ENCODE data around the gene DNAH1.

The DNAH1 gene

DNA sequence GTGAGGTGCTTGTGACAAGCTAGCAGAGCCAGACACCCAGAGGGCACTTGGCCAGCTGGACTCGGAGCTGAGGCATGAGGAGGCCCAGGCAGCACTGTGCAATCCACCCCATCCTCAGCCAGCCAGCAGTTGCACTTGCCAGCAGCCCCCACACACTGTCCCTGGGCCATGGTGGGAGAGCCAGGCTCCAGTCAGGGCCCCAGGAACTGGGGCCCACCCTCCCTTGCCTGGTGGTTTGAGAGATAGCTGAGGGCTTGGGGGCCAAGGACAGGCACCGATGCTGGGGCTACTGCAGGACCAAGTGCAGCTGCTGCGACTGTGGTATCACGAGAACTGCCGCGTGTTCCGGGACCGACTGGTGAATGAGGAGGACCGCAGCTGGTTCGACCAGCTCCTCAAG, 63.5 kb downstream of the DNAH1 start:
- Histone ChIP-seq H2BK12ac (ENCODE audit: low read length in 2 of 2) (no peak overlapping the region), H3K9ac (ENCODE audit: low read length) (no peak overlapping the region), H3K4ac (ENCODE audit: low read depth in 1 of 2, low read length in 2 of 2) (no peak overlapping the region), H4K8ac (ENCODE audit: low read length) (no peak overlapping the region), H3K27ac (ENCODE audit: low read length, poor library complexity, severe bottlenecking) (no peak overlapping the region), H3K4me3 (ENCODE audit: insufficient read depth in 1 of 2, low read depth in 1 of 2, low read length in 2 of 2) (no peak overlapping the region), H3K4me1 (ENCODE audit: control insufficient read depth, insufficient read depth, low read depth, low read length) (no peaks in the 10 kb centered on the region), H3K18ac (ENCODE audit: low read depth in 1 of 2, low read length in 2 of 2) (no peak overlapping the region), H3K9me3 (ENCODE audit: control insufficient read depth, low read length) (no peaks in the 10 kb centered on the region), H3K79me1 (replicated peaks; ENCODE audit: low read length, poor library complexity, severe bottlenecking) (no peaks in the 10 kb centered on the region), H2BK120ac (ENCODE audit: low read depth, low read length) (no peak overlapping the region), H2AFZ (ENCODE audit: low read depth, low read length) (no peak overlapping the region), H3K4me2 (ENCODE audit: low read length, poor library complexity, severe bottlenecking) (no peak overlapping the region), H3K27me3 (ENCODE audit: control insufficient read depth in 1 of 2, insufficient read depth in 1 of 2, low read length in 2 of 2) (peaks cover 11 to 53% of the 10 kb centered on the region in 2 experiments), H3K23ac (ENCODE audit: low read length in 2 of 2) (no peak overlapping the region), H2BK5ac (ENCODE audit: low read depth, low read length, poor library complexity, severe bottlenecking) (no peak overlapping the region), H3K36me3 (ENCODE audit: control insufficient read depth in 1 of 2, insufficient read depth in 2 of 2, low read depth in 1 of 2, low read length in 2 of 2) (peaks cover 0 to 9% of the 10 kb centered on the region in 2 experiments), H2BK15ac (ENCODE audit: low read depth, poor library complexity, severe bottlenecking) (peak overlapping the region; percentile 3), H2AK5ac (ENCODE audit: low read length, severe bottlenecking) (no peak overlapping the region), H4K91ac (ENCODE audit: low read length) (no peak overlapping the region), H3K14ac (ENCODE audit: low read length in 2 of 2) (no peak overlapping the region)
- WGBS = 92% methylated on average over 9 of the region's 10 CpGs
- DNase-seq = no peak

DNA sequence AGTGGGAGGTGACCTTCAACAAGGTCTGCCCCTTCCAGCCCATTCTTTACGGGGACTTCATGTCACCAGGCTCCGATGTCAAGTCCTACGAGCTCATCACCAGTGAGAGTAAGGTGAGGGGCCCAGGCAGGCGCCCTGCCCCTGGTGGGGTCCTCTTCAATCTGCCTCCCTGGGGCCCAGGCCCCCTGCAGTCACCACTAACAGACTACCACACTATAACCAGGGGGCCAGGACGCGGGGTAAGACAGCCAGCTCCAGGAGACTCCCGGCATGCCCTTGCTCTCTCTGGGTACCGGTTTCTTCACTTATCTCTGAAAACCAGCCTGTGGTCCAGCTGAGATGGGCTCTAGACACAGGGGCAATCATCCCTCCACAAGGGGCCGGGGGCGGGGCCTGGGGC, 63.9 kb downstream of the DNAH1 start:
- Histone ChIP-seq H2AK5ac (ENCODE audit: low read length, severe bottlenecking) (no peak overlapping the region), H4K91ac (ENCODE audit: low read length) (no peak overlapping the region)
- 77% methylated on average over 10 of the region's 10 CpGs for WGBS

DNA sequence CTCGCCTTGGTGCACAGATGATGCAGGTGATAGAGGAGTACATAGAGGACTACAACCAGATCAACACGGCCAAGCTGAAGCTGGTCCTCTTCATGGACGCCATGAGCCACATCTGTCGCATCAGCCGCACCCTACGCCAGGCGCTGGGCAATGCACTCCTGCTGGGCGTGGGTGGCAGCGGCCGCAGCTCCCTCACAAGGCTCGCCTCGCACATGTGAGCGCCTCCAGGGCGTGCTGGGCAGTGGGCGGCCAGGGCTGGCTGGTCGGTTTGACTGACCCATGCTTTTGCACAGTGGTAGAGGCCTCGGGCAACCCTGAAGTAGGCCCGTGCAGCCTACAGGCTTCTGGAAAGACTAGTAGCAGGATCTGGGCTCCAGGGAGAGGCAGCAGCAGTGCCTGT, 65.5 kb downstream of the DNAH1 start:
- H3K9ac ChIP-seq (ENCODE audit: low read length) = no peak overlapping the region
- no peak overlapping the region for H4K8ac ChIP-seq (ENCODE audit: low read length)
- peaks cover 11 to 39% of the 10 kb centered on the region in 2 experiments for H3K27me3 ChIP-seq (ENCODE audit: control insufficient read depth in 1 of 2, insufficient read depth in 1 of 2, low read length in 2 of 2)
- H2BK12ac ChIP-seq (ENCODE audit: low read length in 2 of 2) = no peak overlapping the region
- no peak for DNase-seq
- no peak overlapping the region for H3K27ac ChIP-seq (ENCODE audit: low read length, poor library complexity, severe bottlenecking)
- no peak overlapping the region for H2AK5ac ChIP-seq (ENCODE audit: low read length, severe bottlenecking)
- H3K4me1 ChIP-seq (ENCODE audit: control insufficient read depth, insufficient read depth, low read depth, low read length) = peaks cover 2% of the 10 kb centered on the region
- H3K79me1 ChIP-seq (replicated peaks; ENCODE audit: low read length, poor library complexity, severe bottlenecking) = no peaks in the 10 kb centered on the region
- no peak overlapping the region for H3K4ac ChIP-seq (ENCODE audit: low read depth in 1 of 2, low read length in 2 of 2)
- peak overlapping the region in 1 of 2 experiments; percentile 18 for H3K18ac ChIP-seq (ENCODE audit: low read depth in 1 of 2, low read length in 2 of 2)
- no peak overlapping the region for H2BK5ac ChIP-seq (ENCODE audit: low read depth, low read length, poor library complexity, severe bottlenecking)
- H3K9me3 ChIP-seq (ENCODE audit: control insufficient read depth, low read length) = no peaks in the 10 kb centered on the region
- H3K23ac ChIP-seq (ENCODE audit: low read length in 2 of 2) = no peak overlapping the region
- no peak overlapping the region for H3K4me3 ChIP-seq (ENCODE audit: insufficient read depth in 1 of 2, low read depth in 1 of 2, low read length in 2 of 2)
- H2BK15ac ChIP-seq (ENCODE audit: low read depth, poor library complexity, severe bottlenecking) = no peak overlapping the region
- H2AFZ ChIP-seq (ENCODE audit: low read depth, low read length) = no peak overlapping the region
- no peak overlapping the region for H4K91ac ChIP-seq (ENCODE audit: low read length)
- no peak overlapping the region for H3K14ac ChIP-seq (ENCODE audit: low read length in 2 of 2)
- WGBS = 91% methylated on average over 18 of the region's 18 CpGs
- no peak overlapping the region for H3K4me2 ChIP-seq (ENCODE audit: low read length, poor library complexity, severe bottlenecking)
- H3K36me3 ChIP-seq (ENCODE audit: control insufficient read depth in 1 of 2, insufficient read depth in 2 of 2, low read depth in 1 of 2, low read length in 2 of 2) = no peaks in the 10 kb centered on the region
- no peak overlapping the region for H2BK120ac ChIP-seq (ENCODE audit: low read depth, low read length)

More for the DNA sequence above, 63.9 kb downstream of the DNAH1 start:
- Histone ChIP-seq H3K79me1 (replicated peaks; ENCODE audit: low read length, poor library complexity, severe bottlenecking) (no peaks in the 10 kb centered on the region), H3K4ac (ENCODE audit: low read depth in 1 of 2, low read length in 2 of 2) (no peak overlapping the region), H2BK5ac (ENCODE audit: low read depth, low read length, poor library complexity, severe bottlenecking) (no peak overlapping the region), H2BK120ac (ENCODE audit: low read depth, low read length) (no peak overlapping the region), H3K9ac (ENCODE audit: low read length) (no peak overlapping the region), H3K27ac (ENCODE audit: low read length, poor library complexity, severe bottlenecking) (no peak overlapping the region), H4K8ac (ENCODE audit: low read length) (no peak overlapping the region), H3K23ac (ENCODE audit: low read length in 2 of 2) (no peak overlapping the region), H3K14ac (ENCODE audit: low read length in 2 of 2) (no peak overlapping the region), H3K18ac (ENCODE audit: low read depth in 1 of 2, low read length in 2 of 2) (no peak overlapping the region), H3K4me2 (ENCODE audit: low read length, poor library complexity, severe bottlenecking) (no peak overlapping the region), H3K4me3 (ENCODE audit: insufficient read depth in 1 of 2, low read depth in 1 of 2, low read length in 2 of 2) (no peak overlapping the region), H3K9me3 (ENCODE audit: control insufficient read depth, low read length) (no peaks in the 10 kb centered on the region), H3K27me3 (ENCODE audit: control insufficient read depth in 1 of 2, insufficient read depth in 1 of 2, low read length in 2 of 2) (peaks cover 11 to 52% of the 10 kb centered on the region in 2 experiments), H3K4me1 (ENCODE audit: control insufficient read depth, insufficient read depth, low read depth, low read length) (no peaks in the 10 kb centered on the region), H2AFZ (ENCODE audit: low read depth, low read length) (no peak overlapping the region), H2BK12ac (ENCODE audit: low read length in 2 of 2) (no peak overlapping the region), H2BK15ac (ENCODE audit: low read depth, poor library complexity, severe bottlenecking) (no peak overlapping the region), H3K36me3 (ENCODE audit: control insufficient read depth in 1 of 2, insufficient read depth in 2 of 2, low read depth in 1 of 2, low read length in 2 of 2) (peaks cover 0 to 9% of the 10 kb centered on the region in 2 experiments)
- no peak for DNase-seq

DNA sequence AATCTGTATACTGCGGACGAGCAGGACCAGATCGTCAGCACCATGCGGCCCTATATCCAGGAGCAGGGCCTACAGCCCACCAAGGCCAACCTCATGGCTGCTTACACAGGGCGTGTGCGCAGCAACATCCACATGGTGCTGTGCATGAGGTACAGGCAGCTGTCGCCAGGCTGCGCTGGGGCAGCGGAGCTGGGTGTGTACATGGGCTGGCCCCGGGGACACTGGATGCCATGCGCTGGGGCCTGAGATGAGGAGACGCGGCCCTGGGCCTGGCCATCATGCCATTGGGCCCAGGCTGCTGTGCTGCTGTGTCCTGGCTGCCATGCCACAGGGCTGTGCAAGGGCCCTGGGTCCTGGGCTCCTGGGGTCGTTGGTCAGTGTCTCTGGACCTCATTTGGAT, 67.3 kb downstream of the DNAH1 start:
- no peak overlapping the region for H4K8ac ChIP-seq (ENCODE audit: low read length)
- no peak overlapping the region for H4K91ac ChIP-seq (ENCODE audit: low read length)
- peaks cover 11 to 21% of the 10 kb centered on the region in 2 experiments for H3K27me3 ChIP-seq (ENCODE audit: control insufficient read depth in 1 of 2, insufficient read depth in 1 of 2, low read length in 2 of 2)
- no peak overlapping the region for H3K4me3 ChIP-seq (ENCODE audit: insufficient read depth in 1 of 2, low read depth in 1 of 2, low read length in 2 of 2)
- no peak overlapping the region for H3K27ac ChIP-seq (ENCODE audit: low read length, poor library complexity, severe bottlenecking)
- H3K4ac ChIP-seq (ENCODE audit: low read depth in 1 of 2, low read length in 2 of 2) = no peak overlapping the region
- 92% methylated on average over 14 of the region's 14 CpGs for WGBS
- H3K23ac ChIP-seq (ENCODE audit: low read length in 2 of 2) = peak overlapping the region in 1 of 2 experiments; percentile 30
- no peak overlapping the region for H2BK5ac ChIP-seq (ENCODE audit: low read depth, low read length, poor library complexity, severe bottlenecking)
- peak overlapping the region in 1 of 2 experiments; percentile 46 for H3K14ac ChIP-seq (ENCODE audit: low read length in 2 of 2)
- no peak overlapping the region for H3K18ac ChIP-seq (ENCODE audit: low read depth in 1 of 2, low read length in 2 of 2)
- H3K4me1 ChIP-seq (ENCODE audit: control insufficient read depth, insufficient read depth, low read depth, low read length) = peaks cover 2% of the 10 kb centered on the region
- peak overlapping the region; percentile 15 for H2AFZ ChIP-seq (ENCODE audit: low read depth, low read length)
- no peak overlapping the region for H2BK120ac ChIP-seq (ENCODE audit: low read depth, low read length)
- H2AK5ac ChIP-seq (ENCODE audit: low read length, severe bottlenecking) = no peak overlapping the region
- H3K9ac ChIP-seq (ENCODE audit: low read length) = no peak overlapping the region
- no peak for DNase-seq
- H2BK12ac ChIP-seq (ENCODE audit: low read length in 2 of 2) = no peak overlapping the region
- H3K4me2 ChIP-seq (ENCODE audit: low read length, poor library complexity, severe bottlenecking) = no peak overlapping the region
- no peaks in the 10 kb centered on the region for H3K36me3 ChIP-seq (ENCODE audit: control insufficient read depth in 1 of 2, insufficient read depth in 2 of 2, low read depth in 1 of 2, low read length in 2 of 2)
- H3K9me3 ChIP-seq (ENCODE audit: control insufficient read depth, low read length) = no peaks in the 10 kb centered on the region
- no peaks in the 10 kb centered on the region for H3K79me1 ChIP-seq (replicated peaks; ENCODE audit: low read length, poor library complexity, severe bottlenecking)
- H2BK15ac ChIP-seq (ENCODE audit: low read depth, poor library complexity, severe bottlenecking) = no peak overlapping the region

All from mesenchymal stem cell (in vitro differentiated cells and primary cell).